IMR-90 (cell line): ENCODE measurements around the gene APIP. TPM values are rescaled to one million over a fixed set of nuclear protein-coding genes. Genes with fewer than 3 reads are reported as not detected.

Experiments
- ATAC-seq: fragments of 200-7000 bp; cut with Tn5 transposase; 2 replicates; pipeline ENCODE4 v1.9.1; 2020; ENCODE audit warnings: low read depth, mild to moderate bottlenecking, moderate library complexity
- BruUV-seq: library from RNA; stranded (reverse); fragments of 400-500 nt; replicated peaks from 2 replicates; lab custom pipeline; 2021; lab: Mats Ljungman, UMichigan
- CTCF ChIA-PET: fragments of 300-600 bp; formaldehyde crosslinking; extraction: SDS; loops from one replicate; lab custom pipeline; 2021; ENCODE audit warnings: antibody characterized with exemption; lab: Yijun Ruan, JAX
- POLR2A ChIA-PET: fragments of 300-600 bp; sonication (Branson Sonifier 250); formaldehyde crosslinking; loops from one replicate; lab custom pipeline; 2022; ENCODE audit warnings: antibody characterized with exemption; ENCODE audit not compliant: unreplicated experiment; lab: Charles Lee
- DNase-seq: peaks from one replicate; pipeline ENCODE4 v3.0.0; 2013
- H2AFZ ChIP-seq: replicated peaks from 2 replicates; pipeline ENCODE3; 2013; ENCODE audit warnings: low read length, mild to moderate bottlenecking; ENCODE audit not compliant: poor library complexity
- H2AK5ac ChIP-seq: 2 replicates; pipeline ENCODE4 v1.6.1; 2013; ENCODE audit warnings: low read depth, low read length, inconsistent platforms
- H2AK9ac ChIP-seq: replicated peaks from 2 replicates; pipeline ENCODE3; 2013; ENCODE audit warnings: mild to moderate bottlenecking, low read depth, low read length, moderate library complexity; ENCODE audit not compliant: poor library complexity
- H2BK120ac ChIP-seq: 2 replicates; pipeline ENCODE4 v1.6.1; 2013; ENCODE audit warnings: low read depth, low read length, inconsistent platforms
- H2BK15ac ChIP-seq: 3 replicates; pipeline ENCODE4 v1.6.1; 2013; ENCODE audit warnings: low read depth, low read length, inconsistent platforms
- H2BK20ac ChIP-seq: 2 replicates; pipeline ENCODE4 v1.6.1; 2013; ENCODE audit warnings: low read depth, mild to moderate bottlenecking, inconsistent platforms, low read length, moderate library complexity
- H2BK5ac ChIP-seq: 2 replicates; pipeline ENCODE4 v1.6.1; 2013; ENCODE audit warnings: mild to moderate bottlenecking, low read depth, low read length, inconsistent platforms; ENCODE audit not compliant: poor library complexity, severe bottlenecking
- H3K14ac ChIP-seq: replicated peaks from 2 replicates; pipeline ENCODE4 v1.6.1; 2013; ENCODE audit warnings: low read depth, low read length, inconsistent platforms
- H3K18ac ChIP-seq: 2 replicates; pipeline ENCODE4 v1.6.1; 2013; ENCODE audit warnings: low read depth, low read length, control low read depth
- H3K23ac ChIP-seq: 2 replicates; pipeline ENCODE4 v1.6.1; 2013; ENCODE audit warnings: low read depth, low read length, inconsistent platforms
- H3K27ac ChIP-seq: 2 replicates; pipeline ENCODE4 v1.5.1; 2013; ENCODE audit warnings: mild to moderate bottlenecking, control low read depth, low read length; ENCODE audit not compliant: insufficient read depth
- H3K27me3 ChIP-seq: 2 replicates; pipeline ENCODE4 v1.6.1; 2013; ENCODE audit warnings: low read length; ENCODE audit not compliant: control insufficient read depth, insufficient read depth
- H3K36me3 ChIP-seq: 2 replicates; pipeline ENCODE4 v1.6.1; 2013; ENCODE audit warnings: low read length, mixed read lengths; ENCODE audit not compliant: control insufficient read depth, insufficient read depth
- H3K4ac ChIP-seq: 2 replicates; pipeline ENCODE4 v1.6.1; 2013; ENCODE audit warnings: low read depth, low read length, inconsistent platforms
- H3K4me1 ChIP-seq: 2 replicates; pipeline ENCODE4 v1.6.1; 2013; ENCODE audit warnings: low read length, mixed read lengths; ENCODE audit not compliant: control insufficient read depth, insufficient read depth
- H3K4me2 ChIP-seq: 2 replicates; pipeline ENCODE4 v1.6.1; 2013; ENCODE audit warnings: low read depth, mild to moderate bottlenecking, control low read depth, low read length, moderate library complexity
- H3K4me3 ChIP-seq: 2 replicates; pipeline ENCODE4 v1.5.1; 2013; ENCODE audit warnings: low read depth, mild to moderate bottlenecking, control low read depth, low read length, moderate library complexity; ENCODE audit not compliant: insufficient read depth
- H3K56ac ChIP-seq: 2 replicates; pipeline ENCODE4 v1.6.1; 2013; ENCODE audit warnings: low read length, inconsistent platforms; ENCODE audit not compliant: insufficient read depth; ENCODE audit errors: extremely low read depth
- H3K79me1 ChIP-seq, 2 experiments: 2 replicates each; pipeline ENCODE4 v1.6.1; 2013; ENCODE audit warnings: low read length in 2 of 2, inconsistent platforms in 1 of 2, low read depth in 1 of 2
- H3K9ac ChIP-seq: 2 replicates; pipeline ENCODE4 v1.6.1; 2013; ENCODE audit warnings: low read depth, low read length, control low read depth
- H3K9me1 ChIP-seq: 2 replicates; pipeline ENCODE4 v1.6.1; 2013; ENCODE audit warnings: low read length, inconsistent platforms; ENCODE audit not compliant: insufficient read depth
- H3K9me3 ChIP-seq: 2 replicates; pipeline ENCODE4 v1.6.1; 2013; ENCODE audit warnings: low read length; ENCODE audit not compliant: control insufficient read depth, insufficient read depth
- H4K20me1 ChIP-seq: 2 replicates; pipeline ENCODE4 v1.6.1; 2013; ENCODE audit warnings: low read length, inconsistent platforms; ENCODE audit not compliant: insufficient read depth
- H4K5ac ChIP-seq: 2 replicates; pipeline ENCODE4 v1.6.1; 2013; ENCODE audit warnings: mild to moderate bottlenecking, low read depth, low read length, control low read depth
- H4K8ac ChIP-seq, 2 experiments: 2 replicates each; pipeline ENCODE4 v1.6.1; 2013; ENCODE audit warnings: low read depth in 2 of 2, low read length in 2 of 2, control low read depth in 1 of 2, inconsistent platforms in 1 of 2
- H4K91ac ChIP-seq: 2 replicates; pipeline ENCODE4 v1.6.1; 2013; ENCODE audit warnings: low read depth, low read length, inconsistent platforms; ENCODE audit not compliant: insufficient read depth
- BHLHE40 ChIP-seq: fragments of 150-350 bp; IDR thresholded peaks from 2 replicates; pipeline ENCODE4 v1.6.1; 2016; ENCODE audit warnings: mild to moderate bottlenecking, low read depth, low read length
- CEBPB ChIP-seq: IDR thresholded peaks from 2 replicates; pipeline ENCODE4 v1.6.1; 2012; ENCODE audit warnings: low read depth, low read length, improper control_type of control experiment
- CHD1 ChIP-seq: IDR thresholded peaks from 2 replicates; pipeline ENCODE4 v1.6.1; 2012; ENCODE audit warnings: low read depth, low read length, improper control_type of control experiment
- CTCF ChIP-seq: conservative IDR thresholded peaks from 2 replicates; pipeline ENCODE4 v1.5.1; 2012; ENCODE audit warnings: mild to moderate bottlenecking, low read depth, low read length, improper control_type of control experiment
- ELK1 ChIP-seq: fragments of 150-350 bp; IDR thresholded peaks from 2 replicates; pipeline ENCODE4 v1.6.1; 2016; ENCODE audit warnings: low read depth, mild to moderate bottlenecking, low read length, moderate library complexity, borderline replicate concordance
- FOS ChIP-seq: fragments of 150-350 bp; IDR thresholded peaks from 2 replicates; pipeline ENCODE4 v1.6.1; 2016; ENCODE audit warnings: low read depth, low read length
- MAFK ChIP-seq: IDR thresholded peaks from 2 replicates; pipeline ENCODE4 v1.6.1; 2012; ENCODE audit warnings: low read depth, low read length, improper control_type of control experiment
- MAZ ChIP-seq: IDR thresholded peaks from 2 replicates; pipeline ENCODE4 v1.6.1; 2012; ENCODE audit warnings: low read depth, mild to moderate bottlenecking, low read length, improper control_type of control experiment, moderate library complexity, borderline replicate concordance
- MXI1 ChIP-seq: IDR thresholded peaks from 2 replicates; pipeline ENCODE4 v1.6.1; 2012; ENCODE audit warnings: low read depth, mild to moderate bottlenecking, low read length, moderate library complexity, borderline replicate concordance
- NFE2L2 ChIP-seq: fragments of 150-350 bp; IDR thresholded peaks from 2 replicates; pipeline ENCODE4 v1.6.1; 2016; ENCODE audit warnings: low read depth, mild to moderate bottlenecking, low read length
- POLR2A ChIP-seq: IDR thresholded peaks from 2 replicates; pipeline ENCODE4 v1.6.1; 2012; ENCODE audit warnings: mild to moderate bottlenecking, low read depth, low read length
- RAD21 ChIP-seq: IDR thresholded peaks from 2 replicates; pipeline ENCODE4 v1.6.1; 2012; ENCODE audit warnings: low read length, improper control_type of control experiment
- RCOR1 ChIP-seq: IDR thresholded peaks from 2 replicates; pipeline ENCODE4 v1.6.1; 2012; ENCODE audit warnings: mild to moderate bottlenecking, low read length, improper control_type of control experiment; ENCODE audit not compliant: insufficient replicate concordance
- RFX5 ChIP-seq: IDR thresholded peaks from 2 replicates; pipeline ENCODE4 v1.8.0; 2012; ENCODE audit warnings: low read depth, mild to moderate bottlenecking, low read length, moderate library complexity
- SMC3 ChIP-seq: fragments of 150-350 bp; IDR thresholded peaks from 2 replicates; pipeline ENCODE4 v1.6.1; 2016; ENCODE audit warnings: low read depth, mild to moderate bottlenecking, antibody characterized with exemption, low read length, moderate library complexity
- USF2 ChIP-seq: fragments of 150-350 bp; IDR thresholded peaks from 2 replicates; pipeline ENCODE4 v1.6.1; 2017; ENCODE audit warnings: mild to moderate bottlenecking, antibody characterized with exemption, low read length, low read depth
- WGBS, 2 experiments: methylation state at CpG; one replicate each; pipeline versions ENCODE4 v1.1.5 to v1.1.7; 2013; ENCODE audit warnings: missing lambda C conversion rate in 2 of 2; ENCODE audit not compliant: insufficient read length in 1 of 2; ENCODE audit errors: extremely low coverage in 2 of 2; 5-methylcytosine and 5-hydroxymethylcytosine counted together
- dilution Hi-C: fragments of 300-500 bp; cut with HindIII; formaldehyde crosslinking; loops from one replicate; pipeline ENCODE4 v1.14.3; 2018; ENCODE audit warnings: low sequenced_read_pairs; ENCODE audit not compliant: unreplicated experiment
- in situ Hi-C: fragments of 300-500 bp; cut with MboI; formaldehyde crosslinking; loops from 3 replicates; pipeline ENCODE4 v1.14.3; 2019; ENCODE audit warnings: low sequenced_read_pairs, inconsistent platforms, mixed read lengths
- intact Hi-C: fragments of 100-400 bp; cut with micrococcal nuclease; formaldehyde crosslinking; loops from 2 replicates; pipeline ENCODE4 v1.10.0; 2022
- polyA plus RNA-seq, 3 experiments: library from polyadenylated mRNA; depleted of rRNA; stranded (reverse); fragments of >200 nt; gene quantifications; 2 replicates each; pipeline ENCODE4 v1.2.3, GENCODE V29; 2012; ENCODE audit warnings: low replicate concordance in 1 of 3
- total RNA-seq: library from RNA; depleted of rRNA; stranded (reverse); fragments of >200 nt; gene quantifications from 2 replicates; pipeline ENCODE4 v1.2.3, GENCODE V29; 2012

The APIP gene
- total and polyA plus RNA-seq, 2 of the 4 experiments (the other 2 are of a cell fraction), result 9.9 to 16.6 TPM

GRCh38 chr11:34890812-34891211 lies 25.4 kb downstream of the APIP start:
- no peaks in the 10 kb centered on the region for H3K4me1 ChIP-seq
- H2AK5ac ChIP-seq, result no peak overlapping the region
- H2BK120ac ChIP-seq, result no peak overlapping the region
- H3K23ac ChIP-seq, result no peak overlapping the region
- peak; percentile 48 for ATAC-seq
- H3K79me1 ChIP-seq, result peaks cover 0 to 2% of the 10 kb centered on the region in 2 experiments; a peak in 1 of 4 replicates
- no peak overlapping the region for H3K56ac ChIP-seq
- ChIA-PET POLR2A (no interaction called here), CTCF (interaction anchor here (0.6 to 2.2 kb wide), 4 partner anchors 23 to 304 kb away, joined by 3 to 21 read pairs (median 3); no protein-coding TSS in a partner anchor)
- TF ChIP-seq CTCF, result peak; percentile 63
- TF ChIP-seq RFX5, result no peak
- no peak for TF ChIP-seq CEBPB
- no peak for TF ChIP-seq CHD1
- no peak for TF ChIP-seq BHLHE40
- TF ChIP-seq POLR2A, result no peak
- no peak for TF ChIP-seq MXI1
- TF ChIP-seq USF2, result no peak
- no peak for TF ChIP-seq NFE2L2
- no peak for TF ChIP-seq ELK1
- TF ChIP-seq RAD21, result peak; percentile 77
- TF ChIP-seq MAZ, result no peak
- no peak for TF ChIP-seq MAFK
- no peak for TF ChIP-seq FOS
- TF ChIP-seq SMC3, result peak; percentile 73
- no peak for TF ChIP-seq RCOR1
- H4K5ac ChIP-seq, result no peak overlapping the region
- H3K18ac ChIP-seq, result no peak overlapping the region
- H3K27ac ChIP-seq, result no peak overlapping the region
- no peaks in the 10 kb centered on the region for H4K20me1 ChIP-seq
- H2BK20ac ChIP-seq, result no peak overlapping the region
- dilution Hi-C loops (no loop called here), intact Hi-C loops (loop anchor here (1.0 kb wide), 2 partner anchors 305 to 378 kb away; partner anchors contain the start of gene ELF5), in situ Hi-C loops (loop anchor here (5.0 kb wide), 1 partner anchor 304 kb away; no protein-coding TSS in a partner anchor)
- WGBS, 2 experiments, result no CpG with 5 or more reads among the region's 1 CpG
- no peak overlapping the region for H3K14ac ChIP-seq
- H3K9me3 ChIP-seq, result no peaks in the 10 kb centered on the region
- H2AK9ac ChIP-seq, result no peak overlapping the region
- DNase-seq, result peak; percentile 55
- H3K9me1 ChIP-seq, result no peaks in the 10 kb centered on the region; the same call in 1 of the 2 replicates
- H2BK15ac ChIP-seq, result no peak overlapping the region
- H4K8ac ChIP-seq, result no peak overlapping the region
- no peak overlapping the region for H2BK5ac ChIP-seq
- H3K36me3 ChIP-seq, result peaks cover 3% of the 10 kb centered on the region
- no peak overlapping the region for H3K4me3 ChIP-seq
- no TSS peak for BruUV-seq
- no peak overlapping the region for H3K4ac ChIP-seq
- H3K27me3 ChIP-seq, result no peaks in the 10 kb centered on the region
- no peak overlapping the region for H4K91ac ChIP-seq
- H2AFZ ChIP-seq, result no peak overlapping the region
- H3K9ac ChIP-seq, result no peak overlapping the region
- H3K4me2 ChIP-seq, result no peak overlapping the region
